ENCODE measurements around the gene SPZ1.
"Not testable (repeated sequence)": the region's sequence is repeated elsewhere in the genome, so short reads cannot be mapped to it uniquely, and the experiment has no call there.

SPZ1 gene

DNA sequence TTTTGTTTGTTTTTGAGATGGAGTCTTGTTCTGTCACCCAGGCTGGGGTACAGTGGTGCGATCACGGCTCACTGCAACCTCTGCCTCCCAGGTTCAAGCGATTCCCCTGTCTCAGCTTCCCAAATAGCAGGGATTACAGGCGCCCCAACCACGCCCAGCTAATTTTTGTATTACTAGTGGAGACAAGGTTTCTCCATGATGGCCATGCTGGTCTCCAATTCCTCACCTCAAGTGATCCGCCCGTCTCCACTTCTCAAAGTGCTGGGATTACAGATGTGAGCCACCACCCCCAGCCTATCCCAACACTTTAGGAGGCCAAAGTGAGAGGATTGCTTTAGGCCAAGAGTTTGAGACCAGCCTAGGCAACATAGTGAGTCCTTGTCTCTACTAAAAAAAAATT lies 19.3 kb downstream of the SPZ1 start:
- no peak for DNase-seq

DNA sequence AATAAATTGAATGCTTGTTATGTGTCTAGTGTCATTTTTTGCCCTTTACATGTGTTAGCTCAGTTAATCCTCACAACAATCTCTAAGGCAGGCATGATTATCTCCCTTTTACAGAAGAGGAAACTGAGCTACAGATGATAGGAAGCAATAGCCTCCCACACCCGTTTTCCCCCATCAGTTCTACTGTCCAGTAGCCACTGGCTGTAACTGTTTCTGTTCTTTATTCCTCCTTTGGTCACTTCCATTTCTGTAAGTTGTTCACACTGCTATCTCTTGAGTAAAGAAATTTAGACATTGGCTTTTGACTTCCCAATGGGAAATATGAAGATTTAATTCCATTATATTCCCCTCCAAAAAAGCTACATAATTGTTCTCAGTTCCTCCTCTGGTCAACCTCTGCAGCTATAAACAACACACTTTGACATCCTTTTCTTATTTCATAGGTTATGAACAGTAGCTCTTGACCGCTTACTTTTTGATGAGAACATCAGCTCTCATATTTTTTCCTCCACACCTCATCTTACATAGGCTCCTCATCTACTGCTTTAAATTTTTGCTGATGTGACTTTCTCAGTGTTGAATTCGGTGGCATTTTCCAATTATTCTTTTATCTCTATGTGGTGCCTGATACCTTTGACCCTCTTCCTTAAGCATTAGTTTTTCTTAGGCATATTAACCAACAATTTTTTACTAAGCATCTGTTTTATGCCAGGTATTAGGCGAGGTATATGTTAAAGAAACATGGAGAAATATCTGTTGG lies 21.4 kb downstream of the SPZ1 start:
- DNase-seq, result no peak

DNA sequence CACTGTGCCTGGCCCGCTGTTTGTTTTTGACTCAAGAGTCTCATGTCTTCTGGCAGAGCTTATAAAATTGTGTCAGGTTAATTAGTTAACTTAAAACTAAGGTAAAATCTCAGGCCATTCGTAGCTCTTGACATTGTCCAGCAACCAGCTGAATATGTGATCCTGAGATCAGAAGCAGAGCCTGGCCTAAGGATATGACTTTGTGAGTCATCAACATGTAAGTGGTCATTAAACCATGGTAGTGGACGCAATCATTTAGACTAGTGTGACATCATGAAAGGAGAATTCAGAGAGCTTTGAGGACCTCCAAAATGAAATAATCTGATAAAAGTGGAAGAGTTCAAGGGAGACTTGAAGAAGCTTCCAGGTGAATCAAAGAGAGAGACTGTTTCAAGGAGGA lies 23.3 kb downstream of the SPZ1 start:
- DNase-seq, result no peak

DNA sequence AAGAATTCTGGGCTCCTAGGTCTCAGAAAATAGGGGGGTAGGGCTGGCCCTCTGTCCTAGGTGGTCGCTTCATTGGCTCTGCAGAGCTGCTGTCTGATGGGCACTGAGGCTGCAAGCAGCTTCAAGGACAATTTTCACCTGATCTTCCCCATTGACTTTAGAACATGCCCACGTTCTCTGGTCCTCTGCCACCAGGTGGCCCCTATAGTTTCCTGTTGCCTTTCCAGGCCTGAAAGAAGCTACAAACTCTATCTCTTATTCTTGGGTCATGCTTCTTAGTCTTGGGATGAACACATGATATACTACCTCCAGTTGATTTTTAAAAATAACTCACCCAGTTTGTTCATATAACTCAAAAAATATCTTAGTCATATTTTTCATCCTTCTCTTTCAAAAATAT lies 26.3 kb downstream of the SPZ1 start:
- DNase-seq, result peak; percentile 17

DNA sequence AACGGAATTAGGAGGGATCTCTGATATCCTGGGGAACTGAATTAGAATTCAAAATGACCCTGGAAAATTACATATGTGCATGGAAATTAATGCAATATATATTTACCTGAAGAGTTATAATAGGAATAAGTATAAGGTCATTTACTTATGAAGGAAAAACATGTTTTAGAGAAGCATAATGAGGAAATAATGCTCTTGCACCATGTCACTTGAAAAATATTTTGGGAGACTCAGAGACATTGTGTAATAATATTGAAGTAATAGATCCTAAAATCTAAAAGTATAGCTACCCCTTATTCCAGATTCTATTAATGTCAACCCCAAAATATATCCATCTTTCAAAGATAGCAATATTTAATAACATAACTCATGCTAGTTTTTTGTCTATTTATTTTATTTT lies 28.4 kb downstream of the SPZ1 start:
- no peak for DNase-seq

DNA sequence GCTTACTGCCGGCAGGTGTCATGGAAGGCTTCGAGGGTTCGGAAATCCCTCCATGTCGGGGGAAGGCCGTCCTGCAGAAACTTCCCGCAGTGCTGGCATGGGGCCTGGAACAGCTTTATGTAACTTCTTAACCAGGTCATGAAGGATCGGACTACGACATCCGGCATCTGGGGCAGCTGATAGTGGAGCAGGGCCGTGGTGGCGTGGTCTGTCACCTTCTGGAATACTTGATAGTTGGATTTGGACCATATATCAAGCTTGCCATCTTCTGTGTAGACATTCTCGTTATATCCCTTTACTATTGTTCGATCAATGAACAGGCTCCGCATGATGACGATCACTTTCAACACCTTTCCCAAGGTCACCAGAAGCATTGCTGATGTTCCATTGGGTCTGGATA lies 31.2 kb downstream of the SPZ1 start:
- DNase-seq, result not testable (repeated sequence)

DNA sequence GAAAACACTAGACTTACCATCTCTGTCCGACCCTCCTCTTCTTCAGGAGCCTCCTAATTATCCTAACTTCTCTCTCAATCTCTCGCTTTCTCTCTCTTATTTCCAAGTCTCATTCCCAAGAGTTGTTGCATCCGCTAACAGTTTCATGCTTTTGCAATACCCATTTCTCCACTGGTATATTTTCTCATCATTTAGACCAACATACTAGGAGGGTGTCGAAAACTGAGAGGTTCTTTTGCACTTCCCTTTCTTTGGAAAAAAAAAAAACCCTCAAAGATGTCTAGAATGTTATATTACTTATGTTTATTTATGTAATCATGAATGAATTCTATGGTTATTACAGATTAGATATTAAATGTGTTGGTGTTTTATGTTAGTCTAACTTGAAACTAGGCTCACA lies 35.9 kb downstream of the SPZ1 start:
- DNase-seq, result no peak

DNA sequence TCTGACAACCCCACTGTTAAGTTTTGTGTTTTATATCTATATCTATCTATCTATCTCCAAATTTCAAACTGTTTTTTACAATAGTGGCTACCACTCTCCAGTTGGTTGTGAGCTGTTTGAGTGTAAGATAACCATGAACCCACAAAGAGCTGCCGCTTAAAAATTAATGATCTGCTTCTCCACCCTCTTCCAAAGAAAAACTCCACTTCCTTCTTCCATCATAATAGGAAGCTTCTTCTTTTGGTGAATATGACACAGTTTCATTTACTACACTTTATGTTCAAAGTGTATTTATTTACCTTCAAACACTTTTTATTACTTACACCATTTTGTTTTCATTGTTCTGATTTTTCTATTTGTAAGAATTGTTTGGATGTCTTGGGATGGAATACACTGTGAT lies 37.9 kb downstream of the SPZ1 start:
- no peak for DNase-seq

DNA sequence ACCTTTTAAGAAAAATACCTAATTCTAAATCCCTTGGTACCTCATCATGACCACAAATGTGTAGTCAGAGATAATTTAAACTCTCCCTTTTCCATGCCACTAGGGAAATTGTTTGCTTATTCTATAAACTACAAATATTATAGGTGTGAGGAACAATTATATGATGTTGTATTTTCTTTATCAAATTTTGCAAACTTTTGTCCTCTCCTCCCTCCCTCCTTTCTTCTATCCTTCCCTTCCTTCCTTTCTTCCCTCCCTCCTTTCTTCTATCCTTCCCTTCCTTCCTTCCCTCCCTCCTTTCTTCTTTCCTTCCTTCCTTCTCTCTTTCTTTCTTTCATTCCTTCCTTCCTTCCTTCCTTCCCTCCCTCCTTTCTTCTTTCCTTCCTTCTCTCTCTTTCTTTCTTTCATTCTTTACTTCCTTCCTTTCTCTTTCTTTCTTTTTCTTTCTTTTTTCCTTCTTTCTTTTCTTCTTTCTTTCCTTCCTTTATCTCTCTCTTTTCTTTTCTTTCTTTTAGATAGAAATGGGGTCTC lies 41.2 kb downstream of the SPZ1 start:
- DNase-seq, result no peak

DNA sequence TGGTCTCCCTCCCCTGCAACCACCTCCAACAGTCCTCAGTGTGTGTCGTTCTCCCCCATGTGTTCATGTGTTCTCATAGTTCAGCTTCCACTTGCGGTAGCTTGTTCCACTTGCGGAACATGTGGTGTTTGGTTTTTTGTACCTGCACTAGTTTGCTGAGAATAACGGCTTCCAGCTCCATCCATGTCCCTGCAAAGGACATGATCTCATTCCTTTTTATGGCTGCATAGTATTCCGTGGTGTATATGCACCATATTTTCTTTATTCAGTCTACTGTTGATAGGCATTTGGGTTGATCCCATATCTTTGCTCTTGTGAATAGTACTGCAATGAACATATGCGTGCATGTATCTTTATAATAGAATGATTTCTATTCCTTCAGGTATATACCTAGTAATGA lies 45.1 kb downstream of the SPZ1 start:
- no peak for DNase-seq

DNA sequence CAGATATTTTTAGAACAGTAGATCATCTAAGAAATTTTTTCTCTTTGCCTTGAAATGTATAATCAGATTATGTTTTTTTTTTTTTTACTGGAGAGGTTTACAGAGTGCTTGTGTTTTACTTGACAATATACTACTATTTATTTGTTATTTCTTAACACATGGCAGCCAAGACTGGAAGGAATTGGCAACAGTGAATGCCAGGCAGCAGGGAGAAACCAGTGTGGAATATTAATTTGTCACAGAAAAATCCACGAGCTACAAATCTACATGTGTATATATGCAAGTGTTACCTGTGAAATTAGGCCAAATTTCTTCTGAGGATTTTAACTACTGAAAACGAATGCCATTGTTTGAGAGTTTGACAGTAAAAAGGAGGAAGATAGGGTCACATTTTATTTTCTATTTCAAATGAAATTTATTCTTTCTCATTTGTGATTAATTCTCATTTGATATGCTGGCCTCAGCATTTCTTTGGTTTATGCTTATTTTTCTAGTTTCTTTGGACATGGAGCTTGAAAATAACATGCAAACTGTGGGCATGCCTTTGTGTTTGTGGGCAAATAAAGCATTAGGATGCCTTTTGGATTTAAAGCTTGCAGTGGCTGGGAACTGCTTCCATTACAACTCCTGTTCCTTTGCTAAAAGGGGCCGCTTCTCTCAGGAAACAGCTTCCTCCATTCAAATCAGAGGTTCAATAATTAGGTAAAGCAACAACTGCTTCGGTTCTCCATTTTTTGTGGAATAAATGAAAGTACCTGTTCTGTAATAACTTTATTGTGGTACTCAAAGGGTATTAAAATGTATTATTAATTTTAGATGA lies 49.1 kb downstream of the SPZ1 start:
- no peak for DNase-seq

DNA sequence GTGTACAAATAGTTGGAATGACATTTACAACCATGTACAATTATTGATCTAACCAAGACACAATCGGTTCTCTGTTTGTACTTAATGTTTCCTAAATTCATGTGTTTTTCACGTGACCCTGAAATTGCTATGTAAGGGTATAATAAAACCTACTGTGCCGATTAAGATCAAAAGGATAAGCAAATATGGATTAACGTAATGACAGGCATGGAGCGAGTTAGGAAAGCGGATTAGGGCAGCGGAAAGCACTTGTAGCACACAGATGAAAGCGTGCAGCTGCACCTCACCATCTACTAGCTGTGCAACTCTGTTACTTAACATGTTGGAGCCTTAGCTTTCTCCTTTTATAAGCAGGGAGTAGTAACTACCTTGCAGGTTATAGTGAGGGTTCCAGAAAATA lies 49.7 kb downstream of the SPZ1 start:
- no peak for DNase-seq

DNA sequence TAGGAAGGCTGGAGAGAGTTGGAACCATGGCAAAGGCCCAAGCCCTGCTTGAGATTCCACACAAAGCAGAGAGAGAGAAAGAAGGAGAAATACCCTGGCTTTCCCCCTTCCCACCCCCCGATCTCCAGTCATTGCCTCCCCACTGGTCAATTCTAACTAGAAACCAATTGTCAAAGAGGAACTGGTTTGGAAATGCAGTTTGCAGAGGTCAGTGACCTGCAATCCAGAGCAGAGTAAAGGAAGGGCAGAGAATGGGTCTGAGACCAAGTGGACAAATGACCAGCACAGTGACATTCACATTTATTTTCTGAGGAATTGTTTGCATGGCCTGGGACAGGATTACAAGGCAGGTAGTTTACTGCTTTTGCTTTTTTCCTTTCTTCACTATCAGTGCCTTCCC lies 50.6 kb downstream of the SPZ1 start:
- no peak for DNase-seq

Measured in stimulated activated CD4-positive, alpha-beta T cell treated with anti-CD3 and anti-CD28 coated beads, Interleukin-4, amount 100 ng/mL, for 24 hours (primary cell).